Measurements from ENCODE around the gene FNTB. TPM values are rescaled to one million over a fixed set of nuclear protein-coding genes. Genes with fewer than 3 reads are reported as not detected.

Gene FNTB
- total and polyA plus RNA-seq, 12 donors: 12.2 to 27.2 (median 22.3) TPM

GRCh38 chr14:65034021-65034420 lies 47.3 kb downstream of the FNTB start:
- peaks cover 6 to 13% of the 10 kb centered on the region in 2 donors for H3K4me1 ChIP-seq (replicated peaks in 1 of 2)
- H3K27me3 ChIP-seq: no peaks in the 10 kb centered on the region
- TF ChIP-seq POLR2A (IDR thresholded peaks at IDR 0.05): no peak
- TF ChIP-seq CTCF (IDR thresholded peaks at IDR 0.05): no peak
- no peak for DNase-seq
- H3K27ac ChIP-seq: no peak overlapping the region
- peaks cover 0 to 18% of the 10 kb centered on the region in 2 donors for H3K36me3 ChIP-seq (replicated peaks in 1 of 2)
- intact Hi-C loops (cut with DNase I): no loop called here
- no peak overlapping the region for H3K4me3 ChIP-seq
- H3K9me3 ChIP-seq (replicated peaks in 1 of 3): no peaks in the 10 kb centered on the region
- 83 to 95% (median 93%) methylated on average over 4 of the region's 4 CpGs for WGBS, 4 donors

DNA sequence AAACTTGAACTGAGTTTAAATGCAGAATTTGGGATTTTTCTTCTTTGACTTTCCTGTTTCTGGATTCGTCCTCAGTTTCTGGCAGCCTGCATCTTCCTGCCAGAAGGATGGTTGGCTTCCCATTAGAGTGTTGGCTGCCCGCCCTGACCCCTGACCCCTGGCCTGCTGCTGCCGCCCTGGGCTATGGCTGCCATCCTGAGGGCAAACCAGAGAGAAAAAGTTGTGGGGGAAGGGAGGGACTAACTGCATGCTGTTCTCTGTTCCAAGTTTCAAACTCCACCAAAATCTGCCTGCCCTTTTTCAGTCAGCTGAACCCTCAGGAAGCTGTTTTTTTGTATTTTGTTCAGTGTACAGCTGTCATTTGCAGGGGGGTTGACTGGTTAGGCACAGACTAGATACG lies 48.4 kb downstream of the FNTB start:
- Histone ChIP-seq H3K4me1 (replicated peaks in 1 of 2) (peaks cover 6 to 13% of the 10 kb centered on the region in 2 donors), H3K4me3 (no peak overlapping the region), H3K27me3 (no peaks in the 10 kb centered on the region), H3K9me3 (replicated peaks in 1 of 3) (no peaks in the 10 kb centered on the region), H3K36me3 (replicated peaks in 1 of 2) (peaks cover 0 to 16% of the 10 kb centered on the region in 2 donors), H3K27ac (peak overlapping the region in 2 of 5 donors; percentile 10 to 31)
- TF ChIP-seq POLR2A (IDR thresholded peaks at IDR 0.05) (no peak), CTCF (IDR thresholded peaks at IDR 0.05) (no peak)
- intact Hi-C loops (cut with DNase I): no loop called here
- DNase-seq: peak; percentile 54 to 82 (median 74)
- 30 to 48% (median 39%) methylated on average over 4 of the region's 4 CpGs for WGBS, 4 donors

DNA sequence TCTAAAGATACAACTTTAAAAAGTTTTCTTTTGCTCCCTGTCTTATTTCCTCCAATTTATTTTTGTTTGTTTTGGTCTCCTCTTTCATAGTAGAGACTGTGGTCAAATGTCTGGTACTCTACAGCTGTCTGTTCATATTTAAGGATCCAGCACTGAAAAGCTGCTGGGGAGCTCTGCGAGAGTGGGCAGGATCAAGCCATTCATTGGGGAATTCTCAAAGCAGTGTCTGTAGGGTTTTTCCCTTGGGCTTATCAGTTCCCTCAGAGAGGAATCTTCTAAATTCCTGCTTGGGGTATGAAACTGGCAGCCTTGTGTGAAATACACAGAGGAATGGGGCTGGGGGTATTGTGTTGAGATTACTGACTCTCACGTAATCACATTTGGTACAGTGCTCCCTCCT lies 52.3 kb downstream of the FNTB start:
- intact Hi-C loops (cut with DNase I): no loop called here
- peaks cover 6 to 13% of the 10 kb centered on the region in 2 donors for H3K4me1 ChIP-seq (replicated peaks in 1 of 2)
- no peaks in the 10 kb centered on the region for H3K9me3 ChIP-seq (replicated peaks in 1 of 3)

DNA sequence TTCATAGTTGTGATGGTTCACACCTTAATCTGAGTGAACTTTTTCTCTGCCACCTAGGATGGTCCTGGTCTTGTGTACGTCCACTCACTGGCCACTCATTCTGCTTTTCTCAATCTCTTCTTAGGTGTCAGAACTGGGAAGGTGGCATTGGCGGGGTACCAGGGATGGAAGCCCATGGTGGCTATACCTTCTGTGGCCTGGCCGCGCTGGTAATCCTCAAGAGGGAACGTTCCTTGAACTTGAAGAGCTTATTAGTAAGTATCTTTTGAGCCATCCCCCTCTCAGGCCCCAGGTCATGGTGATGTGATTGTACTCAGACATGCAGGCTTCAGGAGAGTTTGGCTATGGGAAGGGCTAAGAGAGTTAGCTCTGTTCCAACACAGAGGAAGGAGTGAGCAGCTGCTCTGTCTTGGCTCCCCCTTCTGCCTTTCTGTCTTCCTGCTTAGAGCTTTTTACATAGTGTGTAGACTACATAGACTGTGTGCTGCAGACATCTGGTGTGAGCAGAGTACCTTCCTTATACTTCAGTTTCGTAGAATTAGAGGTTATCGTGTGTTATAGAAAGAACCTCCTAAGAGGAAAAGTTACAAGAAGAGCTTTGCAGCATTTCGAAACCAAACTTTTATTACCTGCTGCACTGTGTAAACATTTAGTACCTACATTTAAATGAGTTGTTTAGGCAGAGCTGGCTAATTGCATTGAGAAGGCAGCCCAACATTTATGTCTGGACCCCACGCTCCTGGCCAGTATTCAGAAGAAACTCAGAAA lies 54.2 kb downstream of the FNTB start:
- no peak for DNase-seq
- H3K9me3 ChIP-seq (replicated peaks in 1 of 3): no peaks in the 10 kb centered on the region
- TF ChIP-seq POLR2A (IDR thresholded peaks at IDR 0.05) (no peak), CTCF (IDR thresholded peaks at IDR 0.05) (no peak)
- H3K36me3 ChIP-seq (replicated peaks in 1 of 2): peaks cover 0 to 25% of the 10 kb centered on the region in 2 donors
- intact Hi-C loops (cut with DNase I): no loop called here
- H3K4me3 ChIP-seq: no peak overlapping the region
- 91 to 95% (median 93%) methylated on average over 9 of the region's 9 CpGs for WGBS, 4 donors
- no peak overlapping the region for H3K27ac ChIP-seq
- H3K27me3 ChIP-seq: no peaks in the 10 kb centered on the region
- no peaks in the 10 kb centered on the region for H3K4me1 ChIP-seq (replicated peaks in 1 of 2)

More for the DNA sequence above, 52.3 kb downstream of the FNTB start:
- Histone ChIP-seq H3K27ac (no peak overlapping the region), H3K27me3 (no peaks in the 10 kb centered on the region), H3K4me3 (no peak overlapping the region), H3K36me3 (replicated peaks in 1 of 2) (peaks cover 0 to 22% of the 10 kb centered on the region in 2 donors)
- TF ChIP-seq POLR2A (IDR thresholded peaks at IDR 0.05) (no peak), CTCF (IDR thresholded peaks at IDR 0.05) (no peak)
- 77 to 94% (median 82%) methylated on average over 2 of the region's 2 CpGs for WGBS, 4 donors
- no peak for DNase-seq
